Activated naive CD4-positive, alpha-beta T cell treated with Interleukin-2 at 50 U/mL for 16 hours (primary cell): Measurements from ENCODE around the gene TMUB2.
"Not testable (repeated sequence)": the region's sequence is repeated elsewhere in the genome, so short reads cannot be mapped to it uniquely, and the experiment has no call there.

ENCODE experiments used
- DNase-seq: peaks from one replicate; pipeline ENCODE4 v3.0.0-alpha.2; 2020

Gene TMUB2

GRCh38 chr17:44186307-44187130, at the start of gene TMUB2:
TSS of gene TMUB2 (plus strand) at chr17:44186972. CDS start at chr17:44187709, 737 bp downstream.
- peak; percentile 100 for DNase-seq

- DNase-seq = peak; percentile 81
Measured at GRCh38 chr17:44137891-44138709, 48.7 kb upstream of the TMUB2 start.

- DNase-seq = not testable (repeated sequence)
Measured at GRCh38 chr17:44143921-44144320, 42.9 kb upstream of the TMUB2 start.

GRCh38 chr17:44144966-44145739, 41.6 kb upstream of the TMUB2 start:
- DNase-seq = no peak

GRCh38 chr17:44146375-44147346, 40.1 kb upstream of the TMUB2 start:
- DNase-seq = no peak

- DNase-seq = no peak
Measured at GRCh38 chr17:44147812-44148211, 39.0 kb upstream of the TMUB2 start.

GRCh38 chr17:44149066-44149465, 37.7 kb upstream of the TMUB2 start:
- not testable (repeated sequence) for DNase-seq

GRCh38 chr17:44149750-44150329, 36.9 kb upstream of the TMUB2 start:
- no peak for DNase-seq

- DNase-seq = no peak
Measured at GRCh38 chr17:44152875-44153274, 33.9 kb upstream of the TMUB2 start.

- DNase-seq = no peak
Measured at GRCh38 chr17:44155488-44155887, 31.3 kb upstream of the TMUB2 start.

GRCh38 chr17:44159519-44160210, 27.1 kb upstream of the TMUB2 start:
- peak; percentile 53 for DNase-seq

- DNase-seq = no peak
Measured at GRCh38 chr17:44164476-44164875, 22.3 kb upstream of the TMUB2 start.

- DNase-seq = no peak
Measured at GRCh38 chr17:44167181-44167861, 19.5 kb upstream of the TMUB2 start.

GRCh38 chr17:44170135-44170498, 16.7 kb upstream of the TMUB2 start:
- no peak for DNase-seq

- DNase-seq = no peak
Measured at GRCh38 chr17:44170499-44171201, 16.1 kb upstream of the TMUB2 start, which contains the start of gene ASB16. TSS of gene ASB16 (plus strand) at chr17:44170704. CDS start at chr17:44170790, 86 bp downstream.

- DNase-seq = no peak
Measured at GRCh38 chr17:44171931-44172455, 14.8 kb upstream of the TMUB2 start.

GRCh38 chr17:44174427-44174826, 12.3 kb upstream of the TMUB2 start:
- DNase-seq = no peak

GRCh38 chr17:44176257-44176656, 10.5 kb upstream of the TMUB2 start:
- DNase-seq = no peak
